GM21576 (cell line): ENCODE data around the gene IL4R.

Experiments used
- ATAC-seq: cut with Tn5 transposase; IDR thresholded peaks from one replicate; pipeline ENCODE4 v1.9.1; 2021; ENCODE audit warnings: mild to moderate bottlenecking, moderate library complexity; ENCODE audit not compliant: unreplicated experiment

Gene IL4R

GRCh38 chr16:27314161-27314723 lies 468 bp downstream of the IL4R start:
- no peak for ATAC-seq

- ATAC-seq = no peak
Measured at GRCh38 chr16:27314986-27315332, 1.2 kb downstream of the IL4R start.

- no peak for ATAC-seq
Measured at GRCh38 chr16:27315333-27316037, 1.7 kb downstream of the IL4R start.

- ATAC-seq = no peak
Measured at GRCh38 chr16:27316038-27316680, 2.4 kb downstream of the IL4R start.

DNA sequence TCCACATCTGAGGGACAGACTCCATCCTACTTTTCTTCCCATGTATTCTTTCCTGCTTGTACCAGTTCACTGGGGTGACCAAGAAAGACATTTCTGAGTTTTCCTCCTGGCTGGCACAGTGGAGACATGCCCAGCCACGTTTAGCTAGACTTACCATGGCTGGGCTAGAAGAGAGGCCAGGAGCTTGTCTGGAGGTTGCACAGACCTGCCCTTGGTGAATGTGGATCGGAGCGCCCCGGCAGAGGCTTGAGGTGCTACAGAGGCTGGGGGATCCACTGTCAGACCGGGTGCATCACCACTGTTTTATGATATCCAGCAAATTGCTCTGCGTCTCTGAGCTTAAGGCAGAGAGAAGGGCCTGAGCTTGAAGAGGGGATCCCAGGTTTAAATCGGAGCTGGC lies 3.5 kb downstream of the IL4R start:
- ATAC-seq = no peak

DNA sequence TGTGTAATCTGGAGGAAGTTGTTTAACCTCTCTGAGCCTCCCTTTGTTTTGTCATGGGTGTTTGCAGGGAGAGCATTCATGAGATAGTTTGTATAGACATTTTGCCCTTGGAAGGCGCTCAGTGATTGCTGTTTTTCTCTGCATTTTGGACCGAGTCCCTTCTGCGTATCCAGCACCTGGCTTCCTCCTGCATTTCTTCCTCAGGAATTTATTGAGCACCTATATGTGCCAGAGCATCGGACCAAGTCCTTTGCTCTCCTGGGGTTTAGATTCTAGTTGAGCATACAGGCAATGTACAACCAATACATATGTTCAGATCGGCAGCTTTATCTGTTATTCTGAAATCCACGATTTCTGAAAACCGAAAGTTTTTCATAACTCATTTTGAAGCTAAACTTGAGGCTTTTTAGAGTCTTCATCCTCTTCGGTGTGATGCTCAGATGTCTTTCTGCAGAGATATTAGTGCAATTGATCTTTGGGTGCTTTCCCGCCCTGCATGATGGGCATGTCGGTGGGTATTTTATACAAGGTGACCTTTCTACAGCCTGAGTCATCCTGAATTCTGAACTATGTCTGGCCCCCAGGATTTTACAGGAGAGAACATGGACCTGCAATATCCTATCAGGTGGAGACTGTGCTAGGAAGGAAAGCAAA lies 4.1 kb downstream of the IL4R start:
- ATAC-seq = no peak

DNA sequence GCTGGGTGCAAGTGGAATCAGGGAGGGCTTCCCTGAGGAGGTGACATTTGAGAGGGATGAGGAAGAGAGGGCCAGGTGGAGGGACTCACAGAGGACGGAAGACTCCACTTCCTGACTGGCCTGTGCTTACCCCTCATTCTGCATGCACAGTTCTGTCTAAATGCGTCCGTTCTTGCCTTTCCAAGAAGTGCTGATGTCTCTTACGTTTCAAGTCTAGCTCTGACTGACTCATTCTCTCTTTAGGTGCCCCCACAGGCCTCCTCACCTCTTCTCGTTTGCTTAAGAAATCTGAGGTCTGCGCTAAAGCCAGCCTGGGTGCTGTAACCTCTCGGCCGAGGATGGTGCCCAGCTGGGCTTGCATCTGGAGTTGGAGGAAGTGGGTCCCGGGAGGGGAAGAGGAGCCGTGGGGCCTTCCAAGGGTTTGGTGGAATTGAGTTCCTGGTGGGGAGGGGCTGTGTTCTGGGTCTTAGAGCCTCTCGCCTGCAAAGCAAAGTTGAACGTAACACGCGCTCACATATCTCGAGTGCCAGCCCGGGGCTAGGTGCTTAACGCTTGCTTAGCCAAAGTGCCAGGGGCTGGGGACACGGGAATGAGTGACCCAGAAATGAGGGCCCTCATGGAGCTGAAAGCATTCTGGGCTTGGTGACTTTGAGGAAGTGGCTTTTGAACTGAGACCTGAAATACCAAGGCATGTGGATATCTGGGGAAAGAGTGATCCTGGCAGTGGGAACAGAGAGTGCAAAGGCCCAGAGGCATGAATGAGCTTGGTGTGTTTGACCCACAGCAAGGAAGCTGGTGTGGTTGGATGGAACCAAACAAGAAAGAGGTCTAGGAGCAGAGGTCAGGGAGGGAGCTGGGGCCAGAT lies 4.8 kb downstream of the IL4R start:
- ATAC-seq = no peak

- no peak for ATAC-seq
Measured at GRCh38 chr16:27319257-27319965, 5.6 kb downstream of the IL4R start.

- no peak for ATAC-seq
Measured at GRCh38 chr16:27320261-27321012, 6.7 kb downstream of the IL4R start.

DNA sequence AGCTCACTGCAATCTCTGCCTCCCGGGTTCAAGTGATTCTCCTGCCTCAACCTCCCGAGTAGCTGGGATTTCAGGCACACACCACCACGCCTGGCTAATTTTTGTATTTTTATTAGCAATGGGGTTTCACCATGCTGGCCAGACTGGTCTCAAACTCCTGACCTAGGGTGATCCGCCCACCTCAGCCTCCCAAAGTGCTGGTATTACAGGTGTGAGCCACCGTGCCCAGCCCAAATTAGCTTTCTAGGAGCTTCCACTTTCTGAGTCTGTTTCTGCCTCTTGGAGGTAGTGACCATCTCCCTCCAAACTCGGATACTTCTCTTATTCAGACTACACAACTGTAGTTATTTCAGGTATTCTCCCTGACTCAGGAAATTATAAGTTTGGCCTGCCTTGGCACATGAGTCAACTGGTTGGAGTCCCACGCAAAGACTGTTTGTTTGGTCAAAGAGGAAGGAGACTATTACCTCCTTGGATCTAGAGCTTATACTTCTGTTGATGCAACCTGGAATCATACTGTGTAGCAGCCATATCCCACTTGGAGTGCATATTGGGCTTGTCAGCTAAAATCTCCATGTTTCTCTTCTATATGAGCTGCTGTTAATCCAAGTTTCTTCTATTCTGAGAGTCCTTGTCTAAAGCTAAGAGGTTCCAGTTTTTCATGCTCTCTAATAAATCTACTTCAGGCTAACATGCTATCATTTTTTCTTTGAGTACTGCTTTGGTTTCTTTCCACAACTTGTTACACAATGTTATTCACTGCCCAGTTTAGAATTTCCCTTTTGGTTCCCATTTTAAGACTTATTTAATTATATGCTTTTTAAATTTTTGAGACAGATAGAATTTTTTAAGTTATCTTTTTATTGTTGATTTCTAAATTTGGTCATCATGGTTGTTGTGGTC lies 7.5 kb downstream of the IL4R start:
- no peak for ATAC-seq

GRCh38 chr16:27322858-27323780 lies 9.3 kb downstream of the IL4R start:
- ATAC-seq = no peak

DNA sequence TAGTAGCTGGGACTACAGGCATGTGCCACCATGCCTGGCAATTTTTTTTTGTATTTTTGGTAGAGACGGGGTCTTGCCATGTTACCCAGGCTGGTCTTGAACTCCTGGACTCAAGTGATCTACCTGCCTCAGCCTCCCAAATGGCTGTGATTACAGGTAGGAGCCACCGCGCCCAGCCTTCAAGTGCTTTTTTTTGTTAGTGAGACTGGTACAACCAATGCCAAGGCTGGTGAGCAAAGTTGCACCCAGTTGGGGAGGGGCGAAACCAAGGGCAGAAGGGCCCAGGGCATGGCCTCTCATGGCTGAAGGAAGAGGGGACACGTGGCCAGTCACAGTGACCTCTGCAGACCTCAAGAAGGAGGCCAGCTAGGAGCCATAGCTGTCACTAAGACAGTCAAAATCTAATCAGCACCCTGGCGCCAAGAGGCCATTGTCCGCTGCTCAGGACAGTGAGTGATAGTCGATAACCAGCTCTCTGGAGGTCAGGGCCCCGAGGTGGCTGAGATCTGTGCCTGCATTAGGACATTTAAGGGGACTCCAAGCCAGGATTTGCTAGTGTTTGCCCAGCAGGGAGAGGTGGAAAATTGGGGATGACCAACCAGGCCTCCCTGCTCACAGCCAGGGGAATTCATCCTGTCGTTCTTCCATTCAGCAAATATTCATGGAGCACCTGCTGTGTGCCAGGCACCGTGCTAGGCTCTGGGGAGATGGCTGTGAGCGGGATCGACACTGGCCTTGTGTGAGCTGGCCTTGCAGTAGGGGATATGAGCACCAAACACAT lies 10.2 kb downstream of the IL4R start:
- ATAC-seq = no peak

GRCh38 chr16:27324851-27325301 lies 11.1 kb downstream of the IL4R start:
- no peak for ATAC-seq

GRCh38 chr16:27325736-27326135 lies 12.0 kb downstream of the IL4R start:
- no peak for ATAC-seq

DNA sequence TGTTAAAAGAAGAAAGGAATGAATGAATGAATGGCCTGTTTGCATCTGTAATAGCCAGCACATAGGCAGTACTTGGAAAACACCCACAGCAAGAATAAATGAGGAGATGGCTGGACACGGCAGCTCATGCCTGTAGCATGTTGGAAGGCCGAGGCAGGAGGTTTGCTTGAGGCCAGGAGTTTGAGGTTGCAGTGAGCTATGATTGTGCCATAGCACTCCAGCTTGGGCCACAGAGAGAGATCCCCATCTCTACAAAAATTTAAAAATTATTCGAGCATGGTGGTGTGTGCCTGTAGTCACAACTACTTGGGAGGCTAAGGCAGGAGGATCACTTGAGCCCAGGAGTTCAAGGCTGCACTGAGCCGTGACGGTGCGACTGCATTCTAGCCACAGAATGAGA lies 12.5 kb downstream of the IL4R start:
- ATAC-seq = no peak

GRCh38 chr16:27326738-27327585 lies 13.2 kb downstream of the IL4R start:
- no peak for ATAC-seq
